Measurements from ENCODE around the gene KDM4B.
"Not testable (repeated sequence)": the region's sequence is repeated elsewhere in the genome, so short reads cannot be mapped to it uniquely, and the experiment has no call there.

- not testable (repeated sequence) for TF ChIP-seq CTCF, EP300, POLR2A (IDR thresholded peaks at IDR 0.05)
Observed at GRCh38 chr19:4938461-4938860, 30.5 kb upstream of the KDM4B start.
